Choroid plexus epithelial cell (primary cell): ENCODE results near the gene MYO1B.

ENCODE experiments used
- DNase-seq: peaks from one replicate; pipeline ENCODE4 v3.0.0-alpha.2; 2010; ENCODE audit warnings: low read depth
- H3K4me3 ChIP-seq: 2 replicates; pipeline ENCODE4 v1.5.1; 2011; ENCODE audit warnings: low read depth, mild to moderate bottlenecking, control low read depth, low read length, moderate library complexity
- CTCF ChIP-seq: conservative IDR thresholded peaks from 2 replicates; pipeline ENCODE4 v1.5.1; 2011; ENCODE audit warnings: low read depth, mild to moderate bottlenecking, control low read depth, inconsistent platforms, low read length, moderate library complexity

MYO1B gene

GRCh38 chr2:191276792-191277465, 31.7 kb downstream of the MYO1B start:
- no peak overlapping the region for H3K4me3 ChIP-seq
- no peak for TF ChIP-seq CTCF
- no peak for DNase-seq

- TF ChIP-seq CTCF, result no peak
- DNase-seq, result no peak
- H3K4me3 ChIP-seq, result no peak overlapping the region
Observed at GRCh38 chr2:191280290-191280689, 35.1 kb downstream of the MYO1B start.

- no peak for DNase-seq
- TF ChIP-seq CTCF, result no peak
- H3K4me3 ChIP-seq, result no peak overlapping the region
Observed at GRCh38 chr2:191280834-191281756, 35.9 kb downstream of the MYO1B start.

GRCh38 chr2:191285252-191285651, 40.0 kb downstream of the MYO1B start:
- DNase-seq, result no peak
- no peak for TF ChIP-seq CTCF
- no peak overlapping the region for H3K4me3 ChIP-seq

GRCh38 chr2:191287820-191288219, 42.6 kb downstream of the MYO1B start:
- H3K4me3 ChIP-seq, result no peak overlapping the region
- TF ChIP-seq CTCF, result no peak
- DNase-seq, result no peak

GRCh38 chr2:191289049-191289448, 43.8 kb downstream of the MYO1B start:
- TF ChIP-seq CTCF, result no peak
- no peak for DNase-seq
- no peak overlapping the region for H3K4me3 ChIP-seq

- TF ChIP-seq CTCF, result no peak
- DNase-seq, result no peak
- no peak overlapping the region for H3K4me3 ChIP-seq
Observed at GRCh38 chr2:191291471-191291870, 46.3 kb downstream of the MYO1B start.
